Measurements from ENCODE around the gene B4GALNT1. TPM values are rescaled to one million over a fixed set of nuclear protein-coding genes. Genes with fewer than 3 reads are reported as not detected.

B4GALNT1 gene
- total and polyA plus RNA-seq, 9 of the 15 experiments (the other 6 are each of a cell fraction or from before 2014, with no cell fraction given): 1.0 to 32.2 (median 9.8) TPM

GRCh38 chr12:57590864-57591781, 41.9 kb downstream of the B4GALNT1 start, which contains the start of gene PIP4K2C (continued):
- TF ChIP-seq ZBTB40 (IDR thresholded peaks at IDR 0.05) (0 out of 2 replicates have a peak, but pooled peaks have one; percentile 30), ZBTB40 (CRISPR knock-in tag; IDR thresholded peaks at IDR 0.05) (no peak), L3MBTL2 (IDR thresholded peaks at IDR 0.05) (peak; percentile 87), ZNF592 (IDR thresholded peaks at IDR 0.05) (peak; percentile 73; the same call in 1 of the 2 replicates), ETS2 (tag; IDR thresholded peaks at IDR 0.05; ENCODE audit: borderline replicate concordance, poor library complexity, severe bottlenecking) (no peak), ARID1B (IDR thresholded peaks at IDR 0.05) (no peak), SMARCB1 (IDR thresholded peaks at IDR 0.05; ENCODE audit: insufficient read length, low read depth) (no peak), E2F6 (IDR thresholded peaks at IDR 0.05; ENCODE audit: borderline replicate concordance in 1 of 2, extremely low read depth in 1 of 2, insufficient read depth in 1 of 2, insufficient read length in 1 of 2, low read depth in 1 of 2, low read length in 1 of 2, poor library complexity in 1 of 2, severe bottlenecking in 1 of 2) (peak; percentile 63 to 81), RCOR1 (IDR thresholded peaks at IDR 0.05; ENCODE audit: borderline replicate concordance in 1 of 2, low read depth in 2 of 2, low read length in 2 of 2) (peak in 1 of 2 experiments; percentile 24; a peak in 1 of 4 replicates), ZNF444 (CRISPR knock-in tag; IDR thresholded peaks at IDR 0.05) (no peak), CBFA2T3 (IDR thresholded peaks at IDR 0.05) (no peak)
